ENCODE results near the gene CSTPP1. TPM values are rescaled to one million over a fixed set of nuclear protein-coding genes. Genes with fewer than 3 reads are reported as not detected.

The CSTPP1 gene
- polyA plus RNA-seq, 1 donor from 2014 or later = 46.4 TPM

DNA sequence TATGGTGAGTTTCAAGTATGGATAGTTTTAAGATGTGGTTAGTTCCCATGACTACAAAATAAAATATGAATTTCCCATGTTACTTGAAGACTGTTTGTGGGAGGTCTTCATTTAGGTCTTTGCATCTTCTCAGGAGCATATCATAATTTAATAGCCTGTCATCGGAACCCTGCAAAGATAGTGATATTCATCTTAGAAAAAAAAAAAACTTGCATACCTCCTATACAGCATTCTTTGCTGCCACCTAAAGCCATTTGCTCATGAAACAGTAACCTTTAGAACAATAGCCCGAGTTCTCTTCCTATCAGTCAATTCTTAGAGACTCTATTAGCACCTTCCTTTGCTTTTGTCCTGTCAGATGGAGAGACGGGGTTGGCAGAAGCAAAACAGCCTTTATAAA, 164.8 kb downstream of the CSTPP1 start:
- H3F3A ChIP-seq (ENCODE audit: insufficient read depth, low read length, poor library complexity, severe bottlenecking) = no peaks in the 10 kb centered on the region
- H3K79me2 ChIP-seq (replicated peaks; ENCODE audit: insufficient read depth, low read length) = no peaks in the 10 kb centered on the region
- peaks cover 3% of the 10 kb centered on the region for H3K9me3 ChIP-seq (ENCODE audit: low read length)
- no peaks in the 10 kb centered on the region for H3K9me2 ChIP-seq (ENCODE audit: insufficient read depth, low read length)
- H2AFZ ChIP-seq (ENCODE audit: low read depth, low read length) = no peak overlapping the region
- H3K9ac ChIP-seq (ENCODE audit: low read length) = no peak overlapping the region
- no peak overlapping the region for H3K4me3 ChIP-seq (ENCODE audit: low read length)
- no peak overlapping the region for H3K4me2 ChIP-seq (ENCODE audit: low read length)
- H3K27ac ChIP-seq (ENCODE audit: low read length) = peak overlapping the region; percentile 6
- TF ChIP-seq, protein P1, sequence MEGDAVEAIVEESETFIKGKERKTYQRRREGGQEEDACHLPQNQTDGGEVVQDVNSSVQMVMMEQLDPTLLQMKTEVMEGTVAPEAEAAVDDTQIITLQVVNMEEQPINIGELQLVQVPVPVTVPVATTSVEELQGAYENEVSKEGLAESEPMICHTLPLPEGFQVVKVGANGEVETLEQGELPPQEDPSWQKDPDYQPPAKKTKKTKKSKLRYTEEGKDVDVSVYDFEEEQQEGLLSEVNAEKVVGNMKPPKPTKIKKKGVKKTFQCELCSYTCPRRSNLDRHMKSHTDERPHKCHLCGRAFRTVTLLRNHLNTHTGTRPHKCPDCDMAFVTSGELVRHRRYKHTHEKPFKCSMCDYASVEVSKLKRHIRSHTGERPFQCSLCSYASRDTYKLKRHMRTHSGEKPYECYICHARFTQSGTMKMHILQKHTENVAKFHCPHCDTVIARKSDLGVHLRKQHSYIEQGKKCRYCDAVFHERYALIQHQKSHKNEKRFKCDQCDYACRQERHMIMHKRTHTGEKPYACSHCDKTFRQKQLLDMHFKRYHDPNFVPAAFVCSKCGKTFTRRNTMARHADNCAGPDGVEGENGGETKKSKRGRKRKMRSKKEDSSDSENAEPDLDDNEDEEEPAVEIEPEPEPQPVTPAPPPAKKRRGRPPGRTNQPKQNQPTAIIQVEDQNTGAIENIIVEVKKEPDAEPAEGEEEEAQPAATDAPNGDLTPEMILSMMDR (IDR thresholded peaks at IDR 0.05; ENCODE audit: poor library complexity, severe bottlenecking) = peak; percentile 41
- TF ChIP-seq, protein P2, sequence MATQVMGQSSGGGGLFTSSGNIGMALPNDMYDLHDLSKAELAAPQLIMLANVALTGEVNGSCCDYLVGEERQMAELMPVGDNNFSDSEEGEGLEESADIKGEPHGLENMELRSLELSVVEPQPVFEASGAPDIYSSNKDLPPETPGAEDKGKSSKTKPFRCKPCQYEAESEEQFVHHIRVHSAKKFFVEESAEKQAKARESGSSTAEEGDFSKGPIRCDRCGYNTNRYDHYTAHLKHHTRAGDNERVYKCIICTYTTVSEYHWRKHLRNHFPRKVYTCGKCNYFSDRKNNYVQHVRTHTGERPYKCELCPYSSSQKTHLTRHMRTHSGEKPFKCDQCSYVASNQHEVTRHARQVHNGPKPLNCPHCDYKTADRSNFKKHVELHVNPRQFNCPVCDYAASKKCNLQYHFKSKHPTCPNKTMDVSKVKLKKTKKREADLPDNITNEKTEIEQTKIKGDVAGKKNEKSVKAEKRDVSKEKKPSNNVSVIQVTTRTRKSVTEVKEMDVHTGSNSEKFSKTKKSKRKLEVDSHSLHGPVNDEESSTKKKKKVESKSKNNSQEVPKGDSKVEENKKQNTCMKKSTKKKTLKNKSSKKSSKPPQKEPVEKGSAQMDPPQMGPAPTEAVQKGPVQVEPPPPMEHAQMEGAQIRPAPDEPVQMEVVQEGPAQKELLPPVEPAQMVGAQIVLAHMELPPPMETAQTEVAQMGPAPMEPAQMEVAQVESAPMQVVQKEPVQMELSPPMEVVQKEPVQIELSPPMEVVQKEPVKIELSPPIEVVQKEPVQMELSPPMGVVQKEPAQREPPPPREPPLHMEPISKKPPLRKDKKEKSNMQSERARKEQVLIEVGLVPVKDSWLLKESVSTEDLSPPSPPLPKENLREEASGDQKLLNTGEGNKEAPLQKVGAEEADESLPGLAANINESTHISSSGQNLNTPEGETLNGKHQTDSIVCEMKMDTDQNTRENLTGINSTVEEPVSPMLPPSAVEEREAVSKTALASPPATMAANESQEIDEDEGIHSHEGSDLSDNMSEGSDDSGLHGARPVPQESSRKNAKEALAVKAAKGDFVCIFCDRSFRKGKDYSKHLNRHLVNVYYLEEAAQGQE (IDR thresholded peaks at IDR 0.05; ENCODE audit: borderline replicate concordance) = no peak
- TF ChIP-seq TAF1 (IDR thresholded peaks at IDR 0.05; ENCODE audit: low read depth) = no peak
- no peak for TF ChIP-seq MXI1 (conservative IDR thresholded peaks at IDR 0.05; ENCODE audit: poor library complexity, severe bottlenecking)
- peak; percentile 38 for TF ChIP-seq RAD21 (conservative IDR thresholded peaks at IDR 0.05)
- no peak for TF ChIP-seq EP300 (conservative IDR thresholded peaks at IDR 0.05; ENCODE audit: poor library complexity, severe bottlenecking)
- TF ChIP-seq EZH2 (IDR thresholded peaks at IDR 0.05; ENCODE audit: borderline replicate concordance, insufficient read depth, low read length, poor library complexity, severe bottlenecking) = no peak
- TF ChIP-seq POLR2AphosphoS5 (IDR thresholded peaks at IDR 0.05) = no peak
- TF ChIP-seq SMC3 (conservative IDR thresholded peaks at IDR 0.05; ENCODE audit: poor library complexity) = peak; percentile 31
- H4K20me1 ChIP-seq (ENCODE audit: insufficient read depth) = no peaks in the 10 kb centered on the region
- no peaks in the 10 kb centered on the region for H3K27me3 ChIP-seq (ENCODE audit: insufficient read depth, low read depth, low read length)
- H3K36me3 ChIP-seq (ENCODE audit: insufficient read depth, low read length) = no peaks in the 10 kb centered on the region

DNA sequence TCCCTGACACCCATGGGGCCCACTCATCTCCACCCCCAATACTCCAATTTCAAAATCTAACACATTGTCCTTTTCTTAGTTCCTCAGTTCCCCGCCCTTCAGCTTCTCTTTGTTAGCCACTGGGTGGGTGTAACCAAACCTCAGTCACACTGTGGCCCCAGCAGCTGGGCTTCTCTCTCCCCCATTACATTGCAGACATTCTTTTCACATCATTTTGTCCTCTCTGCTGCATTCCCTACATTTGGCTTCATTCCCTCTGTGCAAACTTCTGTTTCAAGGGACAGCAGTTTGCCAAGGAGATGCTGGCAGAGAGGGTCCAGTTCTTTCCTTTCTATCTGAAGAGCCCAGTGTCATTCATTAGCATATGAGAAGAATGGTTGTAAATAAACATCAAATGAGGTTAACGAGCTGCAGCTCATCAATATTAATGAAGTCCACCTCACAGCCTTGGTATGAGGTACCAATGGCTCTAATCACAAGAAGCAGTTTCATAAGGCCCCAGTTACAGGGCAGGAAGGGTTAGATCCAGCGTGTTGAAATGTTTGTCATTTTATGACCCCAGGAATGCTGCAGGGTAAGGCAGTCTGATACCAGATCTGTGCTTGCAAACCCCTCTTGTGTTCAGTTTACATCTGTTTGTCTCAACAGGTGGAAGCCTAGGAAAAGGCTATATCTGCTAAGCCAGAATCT, 167.8 kb downstream of the CSTPP1 start:
- Histone ChIP-seq H3K4me3 (ENCODE audit: low read length) (no peak overlapping the region), H3K27me3 (ENCODE audit: insufficient read depth, low read depth, low read length) (no peaks in the 10 kb centered on the region), H3K9me3 (ENCODE audit: low read length) (no peaks in the 10 kb centered on the region), H4K20me1 (ENCODE audit: insufficient read depth) (no peaks in the 10 kb centered on the region), H3K36me3 (ENCODE audit: insufficient read depth, low read length) (no peaks in the 10 kb centered on the region), H2AFZ (ENCODE audit: low read depth, low read length) (no peak overlapping the region), H3K79me2 (replicated peaks; ENCODE audit: insufficient read depth, low read length) (no peaks in the 10 kb centered on the region), H3K27ac (ENCODE audit: low read length) (no peak overlapping the region), H3K9ac (ENCODE audit: low read length) (no peak overlapping the region), H3K4me2 (ENCODE audit: low read length) (no peak overlapping the region), H3K9me2 (ENCODE audit: insufficient read depth, low read length) (no peaks in the 10 kb centered on the region), H3F3A (ENCODE audit: insufficient read depth, low read length, poor library complexity, severe bottlenecking) (no peaks in the 10 kb centered on the region)
- TF ChIP-seq EZH2 (IDR thresholded peaks at IDR 0.05; ENCODE audit: borderline replicate concordance, insufficient read depth, low read length, poor library complexity, severe bottlenecking) (no peak), SMC3 (conservative IDR thresholded peaks at IDR 0.05; ENCODE audit: poor library complexity) (no peak), RAD21 (conservative IDR thresholded peaks at IDR 0.05) (no peak), EP300 (conservative IDR thresholded peaks at IDR 0.05; ENCODE audit: poor library complexity, severe bottlenecking) (no peak), POLR2AphosphoS5 (IDR thresholded peaks at IDR 0.05) (no peak), TAF1 (IDR thresholded peaks at IDR 0.05; ENCODE audit: low read depth) (no peak), MXI1 (conservative IDR thresholded peaks at IDR 0.05; ENCODE audit: poor library complexity, severe bottlenecking) (no peak)
- TF ChIP-seq, protein P1 (IDR thresholded peaks at IDR 0.05; ENCODE audit: poor library complexity, severe bottlenecking) = no peak
- TF ChIP-seq, protein P2 (IDR thresholded peaks at IDR 0.05; ENCODE audit: borderline replicate concordance) = no peak
